Measurements from ENCODE around the gene ATP11A.

The ATP11A gene

DNA sequence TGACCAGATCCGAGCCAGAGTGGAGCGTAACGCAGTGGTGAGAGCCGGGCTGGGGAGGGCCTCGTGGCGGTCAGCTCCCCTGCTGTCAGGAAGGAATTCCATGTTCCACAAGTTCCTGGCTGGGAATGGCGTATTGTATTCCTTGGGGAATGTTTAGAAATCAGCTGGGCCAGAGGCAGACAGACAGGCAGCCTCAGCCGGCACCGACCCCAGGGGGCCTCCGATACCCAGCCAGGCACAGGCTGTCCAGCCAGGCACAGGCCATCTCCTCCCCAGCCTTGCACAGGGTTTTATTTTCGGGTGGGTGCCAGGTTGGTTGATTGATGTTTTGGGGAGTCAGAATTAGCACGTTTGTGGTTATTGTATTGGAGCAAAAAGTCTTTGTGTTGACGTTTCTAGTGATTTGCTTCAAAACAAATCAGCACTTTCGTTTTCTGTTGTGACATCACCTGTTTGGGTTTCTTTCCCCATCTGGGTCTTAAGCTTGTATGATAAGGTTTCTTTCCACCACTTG is 152.6 kb downstream of the ATP11A start:
- H3K4me3 ChIP-seq (ENCODE audit: low read depth, low read length), result no peak overlapping the region
- DNase-seq (ENCODE audit: low read depth), result no peak
- TF ChIP-seq, protein P1, sequence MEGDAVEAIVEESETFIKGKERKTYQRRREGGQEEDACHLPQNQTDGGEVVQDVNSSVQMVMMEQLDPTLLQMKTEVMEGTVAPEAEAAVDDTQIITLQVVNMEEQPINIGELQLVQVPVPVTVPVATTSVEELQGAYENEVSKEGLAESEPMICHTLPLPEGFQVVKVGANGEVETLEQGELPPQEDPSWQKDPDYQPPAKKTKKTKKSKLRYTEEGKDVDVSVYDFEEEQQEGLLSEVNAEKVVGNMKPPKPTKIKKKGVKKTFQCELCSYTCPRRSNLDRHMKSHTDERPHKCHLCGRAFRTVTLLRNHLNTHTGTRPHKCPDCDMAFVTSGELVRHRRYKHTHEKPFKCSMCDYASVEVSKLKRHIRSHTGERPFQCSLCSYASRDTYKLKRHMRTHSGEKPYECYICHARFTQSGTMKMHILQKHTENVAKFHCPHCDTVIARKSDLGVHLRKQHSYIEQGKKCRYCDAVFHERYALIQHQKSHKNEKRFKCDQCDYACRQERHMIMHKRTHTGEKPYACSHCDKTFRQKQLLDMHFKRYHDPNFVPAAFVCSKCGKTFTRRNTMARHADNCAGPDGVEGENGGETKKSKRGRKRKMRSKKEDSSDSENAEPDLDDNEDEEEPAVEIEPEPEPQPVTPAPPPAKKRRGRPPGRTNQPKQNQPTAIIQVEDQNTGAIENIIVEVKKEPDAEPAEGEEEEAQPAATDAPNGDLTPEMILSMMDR (IDR thresholded peaks at IDR 0.05; ENCODE audit: low read depth, low read length, missing control alignments), result no peak

DNA sequence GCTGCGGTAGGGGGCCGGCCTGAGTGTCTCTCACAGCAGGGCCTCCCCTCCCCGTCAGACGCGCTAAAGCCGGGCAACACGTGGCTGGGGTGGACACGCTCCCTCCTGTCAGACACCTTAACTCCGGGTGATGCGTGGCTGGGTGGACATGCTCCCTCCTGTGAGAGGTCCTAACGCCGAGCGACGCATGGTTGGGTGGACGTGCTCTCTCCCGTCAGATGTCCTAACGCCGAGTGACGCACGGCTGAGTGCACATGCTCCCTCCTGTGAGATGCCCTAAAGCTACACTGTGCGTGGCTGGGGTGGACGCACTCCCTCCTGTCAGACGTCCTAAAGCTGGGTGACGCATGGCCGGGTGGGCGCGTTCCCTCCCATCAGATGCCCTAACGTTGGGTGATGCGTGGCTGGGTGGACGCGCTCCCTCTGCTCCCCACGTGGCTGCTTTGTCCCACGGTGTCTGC is 153.1 kb downstream of the ATP11A start:
- no peak for DNase-seq (ENCODE audit: low read depth)
- H3K4me3 ChIP-seq (ENCODE audit: low read depth, low read length), result no peak overlapping the region
- TF ChIP-seq, protein P1 (IDR thresholded peaks at IDR 0.05; ENCODE audit: low read depth, low read length, missing control alignments), result no peak

DNA sequence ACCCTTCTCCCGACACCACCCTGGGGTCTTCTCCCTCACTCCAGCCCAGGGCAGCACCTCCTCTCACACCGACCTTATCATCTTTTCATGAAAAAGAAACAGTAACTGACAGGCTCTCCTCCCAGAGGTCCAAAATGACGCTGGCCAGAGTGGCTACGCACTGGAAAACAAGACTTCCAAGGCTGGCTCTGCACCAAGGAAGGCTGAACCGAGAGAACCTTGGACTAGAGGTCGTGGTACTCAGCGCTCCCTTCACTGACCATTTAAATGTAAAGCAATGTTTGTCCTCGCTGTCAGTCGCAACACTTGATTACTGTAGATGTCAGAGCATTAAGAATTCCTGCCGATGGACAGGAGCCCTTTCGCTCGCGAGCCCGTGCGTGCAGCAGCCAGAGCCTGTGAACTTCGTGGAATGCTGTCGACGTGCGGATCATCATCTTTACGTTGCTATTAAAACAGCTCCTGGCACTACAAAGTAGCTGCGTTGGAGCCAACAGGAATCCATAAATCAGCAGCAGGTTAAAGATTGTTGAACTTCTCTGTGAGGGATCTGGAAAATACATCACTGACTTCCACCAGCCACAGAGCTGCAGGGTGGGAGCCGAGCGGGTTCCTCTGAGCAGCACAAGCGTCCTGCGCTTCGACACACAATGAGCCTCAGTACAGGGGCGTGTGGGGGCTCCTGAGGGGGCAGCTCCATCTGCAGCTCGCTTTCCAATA is 153.7 kb downstream of the ATP11A start:
- TF ChIP-seq, protein P1 (IDR thresholded peaks at IDR 0.05; ENCODE audit: low read depth, low read length, missing control alignments), result no peak
- DNase-seq (ENCODE audit: low read depth), result no peak
- no peak overlapping the region for H3K4me3 ChIP-seq (ENCODE audit: low read depth, low read length)

DNA sequence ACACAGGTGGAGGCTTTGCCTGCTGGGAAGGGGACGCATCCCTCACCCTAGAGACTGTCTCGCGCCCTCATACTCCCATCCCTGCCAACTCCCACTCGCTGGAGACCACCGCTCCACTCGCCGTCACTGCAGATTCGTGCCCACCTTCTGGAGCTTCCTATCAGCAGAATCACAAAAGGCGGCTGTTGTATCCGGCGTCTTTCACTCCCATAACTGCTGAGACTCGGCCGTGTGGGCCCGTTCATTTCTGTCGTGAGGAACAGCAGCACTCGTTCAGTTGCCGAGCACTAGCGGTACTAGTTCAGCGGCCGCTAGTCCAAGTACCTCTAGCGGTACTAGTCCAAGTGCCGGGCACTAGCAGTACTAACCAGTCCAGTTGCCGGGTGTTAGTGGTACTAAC is 154.6 kb downstream of the ATP11A start:
- TF ChIP-seq, protein P1 (IDR thresholded peaks at IDR 0.05; ENCODE audit: low read depth, low read length, missing control alignments), result no peak
- H3K4me3 ChIP-seq (ENCODE audit: low read depth, low read length), result no peak overlapping the region
- DNase-seq (ENCODE audit: low read depth), result no peak

DNA sequence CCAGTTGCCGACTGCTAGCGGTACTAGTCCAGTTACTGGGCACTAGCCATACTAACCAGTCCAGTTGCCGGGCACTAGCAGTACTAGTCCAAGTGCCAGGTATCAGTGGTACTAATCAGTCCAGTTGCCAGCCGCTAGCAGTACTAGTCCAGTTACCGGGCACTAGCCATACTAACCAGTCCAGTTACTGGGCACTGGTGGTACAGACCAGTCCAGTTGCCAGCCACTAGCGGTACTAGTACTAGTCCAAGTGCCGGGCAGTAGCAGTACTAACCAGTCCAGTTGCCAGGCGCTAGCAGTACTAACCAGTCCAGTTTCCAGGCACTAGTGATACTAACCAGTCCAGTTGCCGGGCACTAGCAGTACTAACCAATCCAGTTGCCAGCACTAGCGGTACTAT is 155.0 kb downstream of the ATP11A start:
- DNase-seq (ENCODE audit: low read depth), result no peak
- TF ChIP-seq, protein P1 (IDR thresholded peaks at IDR 0.05; ENCODE audit: low read depth, low read length, missing control alignments), result no peak
- no peak overlapping the region for H3K4me3 ChIP-seq (ENCODE audit: low read depth, low read length)

DNA sequence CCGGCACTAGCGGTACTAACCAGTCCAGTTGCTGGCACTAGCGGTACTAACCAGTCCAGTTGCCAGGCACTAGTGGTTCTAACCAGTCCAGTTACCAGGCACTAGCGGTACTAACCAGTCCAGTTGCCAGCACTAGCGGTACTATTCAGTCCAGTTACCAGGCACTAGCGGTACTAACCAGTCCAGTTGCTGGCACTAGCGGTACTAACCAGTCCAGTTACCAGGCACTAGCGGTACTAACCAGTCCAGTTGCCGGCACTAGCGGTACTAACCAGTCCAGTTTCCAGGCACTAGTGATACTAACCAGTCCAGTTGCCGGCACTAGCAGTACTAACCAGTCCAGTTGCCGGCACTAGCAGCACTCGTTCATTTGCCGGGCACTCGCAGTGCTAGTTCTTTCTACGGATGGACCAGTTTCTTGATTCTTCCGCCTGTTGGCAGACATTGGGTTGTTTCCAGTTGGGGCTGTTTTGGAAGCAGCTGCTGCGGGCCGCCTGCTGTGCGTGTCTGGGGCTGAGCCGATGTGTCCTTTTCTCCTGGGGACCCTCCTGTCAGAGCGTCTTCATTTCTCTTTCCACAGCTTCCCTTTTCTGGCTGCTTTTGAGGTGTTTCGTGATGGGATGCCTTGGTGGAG is 155.8 kb downstream of the ATP11A start:
- no peak for DNase-seq (ENCODE audit: low read depth)
- TF ChIP-seq, protein P1 (IDR thresholded peaks at IDR 0.05; ENCODE audit: low read depth, low read length, missing control alignments), result no peak

More for the DNA sequence above, 155.8 kb downstream of the ATP11A start:
- H3K4me3 ChIP-seq (ENCODE audit: low read depth, low read length), result no peak overlapping the region
